HG02642 (cell line): ENCODE measurements around the gene AFG3L2.

Experiments used
- ATAC-seq: cut with Tn5 transposase; IDR thresholded peaks from one replicate; pipeline ENCODE4 v1.9.1; 2021; ENCODE audit warnings: mild to moderate bottlenecking; ENCODE audit not compliant: unreplicated experiment, poor library complexity

Gene AFG3L2

GRCh38 chr18:12327510-12328178 is 49.4 kb downstream of the AFG3L2 start:
- peak; percentile 83 for ATAC-seq

GRCh38 chr18:12326711-12327460 is 50.1 kb downstream of the AFG3L2 start:
- no peak for ATAC-seq

GRCh38 chr18:12325726-12326245 is 51.2 kb downstream of the AFG3L2 start:
- no peak for ATAC-seq

- ATAC-seq = no peak
These were observed 51.9 kb downstream of the AFG3L2 start for GRCh38 chr18:12324991-12325725.

- peak; percentile 77 for ATAC-seq
These were observed 55.7 kb downstream of the AFG3L2 start for GRCh38 chr18:12321333-12321732.

- ATAC-seq = no peak
These were observed 58.2 kb downstream of the AFG3L2 start for GRCh38 chr18:12318857-12319256.

GRCh38 chr18:12318334-12318697 is 58.7 kb downstream of the AFG3L2 start:
- ATAC-seq = peak; percentile 32

GRCh38 chr18:12317664-12318333 is 59.2 kb downstream of the AFG3L2 start:
- peak; percentile 15 for ATAC-seq

- ATAC-seq = no peak
These were observed 61.1 kb downstream of the AFG3L2 start for GRCh38 chr18:12315911-12316310.

GRCh38 chr18:12315490-12315889 is 61.5 kb downstream of the AFG3L2 start:
- no peak for ATAC-seq

- ATAC-seq = no peak
These were observed 62.3 kb downstream of the AFG3L2 start for GRCh38 chr18:12314591-12315305.

- ATAC-seq = no peak
These were observed 63.3 kb downstream of the AFG3L2 start for GRCh38 chr18:12313530-12314245.

- no peak for ATAC-seq
These were observed 64.1 kb downstream of the AFG3L2 start for GRCh38 chr18:12312976-12313375.

- no peak for ATAC-seq
These were observed 66.3 kb downstream of the AFG3L2 start for GRCh38 chr18:12310762-12311161.

GRCh38 chr18:12309683-12310198 is 67.3 kb downstream of the AFG3L2 start:
- no peak for ATAC-seq

- ATAC-seq = peak; percentile 72
These were observed 68.5 kb downstream of the AFG3L2 start for GRCh38 chr18:12308386-12309100.

- peak; percentile 61 for ATAC-seq
These were observed 69.2 kb downstream of the AFG3L2 start, which contains the start of gene TUBB6 for GRCh38 chr18:12307701-12308385. TUBB6 (plus strand) TSS chr18:12308241; CDS start chr18:12308293, 52 bp downstream.
